Left ventricle myocardium inferior (tissue), 1 donor: Measurements from ENCODE around the gene RAD51B. TPM values are rescaled to one million over a fixed set of nuclear protein-coding genes. Genes with fewer than 3 reads are reported as not detected.
A peak's percentile ranks its signal among the peaks of the same experiment; 100 is the strongest.
"Not testable (repeated sequence)": the region's sequence is repeated elsewhere in the genome, so short reads cannot be mapped to it uniquely, and the experiment has no call there.

ENCODE experiments used
- DNase-seq: peaks from one replicate; pipeline ENCODE4 v3.0.0-alpha.2; 2020
- H3K27ac ChIP-seq: fragments of 200-600 bp; replicated peaks from 2 replicates; pipeline ENCODE4 v1.8.0; 2021
- H3K27me3 ChIP-seq: fragments of 200-600 bp; 2 replicates; pipeline ENCODE4 v1.8.0; 2021; ENCODE audit warnings: low read depth
- H3K36me3 ChIP-seq: fragments of 200-600 bp; 2 replicates; pipeline ENCODE4 v1.8.0; 2021
- H3K4me1 ChIP-seq: fragments of 200-600 bp; 2 replicates; pipeline ENCODE4 v1.8.0; 2021
- H3K4me3 ChIP-seq: fragments of 200-600 bp; 2 replicates; pipeline ENCODE4 v1.8.0; 2021; ENCODE audit warnings: mild to moderate bottlenecking, moderate library complexity
- H3K9me3 ChIP-seq: fragments of 200-600 bp; replicated peaks from 2 replicates; pipeline ENCODE4 v1.8.0; 2021
- CTCF ChIP-seq: fragments of 200-600 bp; IDR thresholded peaks from 2 replicates; pipeline ENCODE4 v1.8.0; 2021; ENCODE audit warnings: antibody characterized with exemption, mild to moderate bottlenecking, borderline replicate concordance
- intact Hi-C: fragments of 100-400 bp; cut with micrococcal nuclease; formaldehyde crosslinking; loops from one replicate; pipeline ENCODE4 v1.11.0; 2022
- total RNA-seq: library from RNA; stranded (reverse); fragmentation: NEBNext Ultra II Directional; extraction: Animal tissue kit (Norgen Biotek cat#: 25700); gene quantifications from one replicate; pipeline ENCODE4 v1.2.1, GENCODE V29; 2021
- donor health status: DM: no; HTN: yes; CAD: no; lungs with severe emphysema.

Gene RAD51B
- total RNA-seq, 1 donor from 2014 or later, result 2.4 TPM

- Histone ChIP-seq H3K27me3 (no peaks in the 10 kb centered on the region), H3K4me3 (no peak overlapping the region), H3K9me3 (peaks cover 9% of the 10 kb centered on the region), H3K27ac (no peak overlapping the region), H3K36me3 (no peaks in the 10 kb centered on the region), H3K4me1 (peaks cover 43% of the 10 kb centered on the region)
- DNase-seq, result no peak
- TF ChIP-seq CTCF, result peak; percentile 33
- intact Hi-C loops, result no loop called here
Measured at GRCh38 chr14:68297876-68298468, 478.4 kb downstream of the RAD51B start.

GRCh38 chr14:68300608-68301007 lies 481.0 kb downstream of the RAD51B start:
- Histone ChIP-seq H3K4me1 (peaks cover 38% of the 10 kb centered on the region), H3K9me3 (peaks cover 10% of the 10 kb centered on the region), H3K4me3 (no peak overlapping the region), H3K27ac (no peak overlapping the region), H3K36me3 (no peaks in the 10 kb centered on the region), H3K27me3 (no peaks in the 10 kb centered on the region)
- TF ChIP-seq CTCF, result no peak
- no peak for DNase-seq
- intact Hi-C loops, result no loop called here

GRCh38 chr14:68301219-68301618 lies 481.6 kb downstream of the RAD51B start:
- TF ChIP-seq CTCF, result no peak
- intact Hi-C loops, result no loop called here
- no peaks in the 10 kb centered on the region for H3K36me3 ChIP-seq

GRCh38 chr14:68302938-68303337 lies 483.4 kb downstream of the RAD51B start:
- H3K9me3 ChIP-seq, result peaks cover 10% of the 10 kb centered on the region
- peaks cover 32% of the 10 kb centered on the region for H3K4me1 ChIP-seq
- intact Hi-C loops, H3K4me3 ChIP-seq, H3K36me3 ChIP-seq, DNase-seq, H3K27ac ChIP-seq, H3K27me3 ChIP-seq: not testable (repeated sequence)

More at GRCh38 chr14:68301219-68301618, 481.6 kb downstream of the RAD51B start:
- Histone ChIP-seq H3K4me1 (peaks cover 32% of the 10 kb centered on the region), H3K27ac (no peak overlapping the region), H3K27me3 (no peaks in the 10 kb centered on the region), H3K4me3 (no peak overlapping the region), H3K9me3 (peaks cover 10% of the 10 kb centered on the region)
- DNase-seq, result no peak

- Histone ChIP-seq H3K36me3 (no peaks in the 10 kb centered on the region), H3K4me3 (no peak overlapping the region), H3K27me3 (no peaks in the 10 kb centered on the region), H3K4me1 (peaks cover 32% of the 10 kb centered on the region), H3K27ac (no peak overlapping the region), H3K9me3 (peaks cover 10% of the 10 kb centered on the region)
- DNase-seq, result no peak
- no peak for TF ChIP-seq CTCF
- intact Hi-C loops, result no loop called here
Measured at GRCh38 chr14:68305738-68306137, 486.2 kb downstream of the RAD51B start.

GRCh38 chr14:68306265-68306933 lies 486.8 kb downstream of the RAD51B start:
- intact Hi-C loops, result no loop called here
- no peak for DNase-seq
- Histone ChIP-seq H3K9me3 (peaks cover 10% of the 10 kb centered on the region), H3K27me3 (no peaks in the 10 kb centered on the region), H3K36me3 (no peaks in the 10 kb centered on the region), H3K4me1 (peaks cover 32% of the 10 kb centered on the region), H3K27ac (no peak overlapping the region), H3K4me3 (no peak overlapping the region)
- TF ChIP-seq CTCF, result no peak
